Mammary epithelial cell (primary cell): ENCODE data around the gene OVOL3.

Experiments
- EZH2 ChIP-seq: IDR thresholded peaks from 2 replicates; pipeline ENCODE4 v1.6.1; 2012; ENCODE audit warnings: low read length, inconsistent platforms, borderline replicate concordance
- TF ChIP-seq, protein P1 (sequence below), 2 donors: IDR thresholded peaks in 1 of 2; conservative IDR thresholded peaks in 1 of 2; 2 replicates each; pipeline ENCODE4 v1.5.1; 2011 to 2012; ENCODE audit warnings: inconsistent platforms in 2 of 2, low read length in 2 of 2, mild to moderate bottlenecking in 2 of 2, control low read depth in 1 of 2, low read depth in 1 of 2; ENCODE audit not compliant: insufficient read depth in 1 of 2; ENCODE audit errors: extremely low read depth in 1 of 2

DNA sequence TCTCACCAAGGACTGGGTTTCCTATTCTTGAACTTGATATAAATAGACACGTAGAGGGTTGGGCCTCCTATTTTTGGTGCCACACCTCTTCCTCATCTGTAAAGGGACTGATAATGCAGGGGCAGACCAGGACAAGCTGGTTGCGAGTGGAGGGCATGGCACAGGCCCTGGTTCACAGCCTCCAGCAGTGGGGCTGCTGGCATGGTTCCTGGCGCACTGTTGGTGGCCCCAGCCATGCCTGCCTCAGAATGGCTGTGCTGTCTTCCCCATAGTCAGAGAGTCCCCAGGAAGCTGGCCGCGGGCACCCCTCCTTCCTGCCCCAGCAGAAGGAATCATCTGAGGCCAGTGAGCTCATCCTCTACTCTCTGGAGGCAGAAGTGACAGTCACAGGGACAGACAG, 10.5 kb upstream of the OVOL3 start:
- TF ChIP-seq, protein P1, sequence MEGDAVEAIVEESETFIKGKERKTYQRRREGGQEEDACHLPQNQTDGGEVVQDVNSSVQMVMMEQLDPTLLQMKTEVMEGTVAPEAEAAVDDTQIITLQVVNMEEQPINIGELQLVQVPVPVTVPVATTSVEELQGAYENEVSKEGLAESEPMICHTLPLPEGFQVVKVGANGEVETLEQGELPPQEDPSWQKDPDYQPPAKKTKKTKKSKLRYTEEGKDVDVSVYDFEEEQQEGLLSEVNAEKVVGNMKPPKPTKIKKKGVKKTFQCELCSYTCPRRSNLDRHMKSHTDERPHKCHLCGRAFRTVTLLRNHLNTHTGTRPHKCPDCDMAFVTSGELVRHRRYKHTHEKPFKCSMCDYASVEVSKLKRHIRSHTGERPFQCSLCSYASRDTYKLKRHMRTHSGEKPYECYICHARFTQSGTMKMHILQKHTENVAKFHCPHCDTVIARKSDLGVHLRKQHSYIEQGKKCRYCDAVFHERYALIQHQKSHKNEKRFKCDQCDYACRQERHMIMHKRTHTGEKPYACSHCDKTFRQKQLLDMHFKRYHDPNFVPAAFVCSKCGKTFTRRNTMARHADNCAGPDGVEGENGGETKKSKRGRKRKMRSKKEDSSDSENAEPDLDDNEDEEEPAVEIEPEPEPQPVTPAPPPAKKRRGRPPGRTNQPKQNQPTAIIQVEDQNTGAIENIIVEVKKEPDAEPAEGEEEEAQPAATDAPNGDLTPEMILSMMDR (conservative IDR thresholded peaks at IDR 0.05 in 1 of 2, IDR thresholded peaks at IDR 0.05 in 1 of 2; ENCODE audit: extremely low read depth in 1 of 2, insufficient read depth in 1 of 2, low read depth in 1 of 2, low read length in 2 of 2), result no peak
- TF ChIP-seq EZH2, result no peak
